AG09319 (cell line): ENCODE measurements around the gene SNX17.

Source experiments
- DNase-seq: peaks from one replicate; pipeline ENCODE4 v3.0.0-alpha.2; 2010; ENCODE audit warnings: low read depth; ENCODE audit errors: extremely low read depth
- TF ChIP-seq, protein P1 (sequence below): IDR thresholded peaks from 2 replicates; pipeline ENCODE4 v1.5.1; 2011; ENCODE audit warnings: low read depth, mild to moderate bottlenecking, inconsistent platforms, low read length, moderate library complexity

The SNX17 gene

DNA sequence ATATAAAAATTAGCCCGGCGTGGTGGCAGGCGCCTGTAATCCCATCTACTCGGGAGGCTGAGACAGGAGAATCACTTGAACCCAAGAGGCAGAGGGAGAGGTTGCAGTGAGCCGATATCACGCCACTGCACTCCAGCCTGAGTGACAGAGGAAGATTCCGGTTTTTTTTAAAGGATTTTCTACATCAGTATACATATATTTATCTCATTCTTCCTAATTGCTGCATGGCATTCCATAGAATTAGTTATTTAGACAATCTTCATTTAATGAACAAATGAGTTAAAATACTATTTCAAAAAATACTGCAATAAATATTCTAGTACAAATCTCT, 15.9 kb upstream of the SNX17 start:
- TF ChIP-seq, protein P1, sequence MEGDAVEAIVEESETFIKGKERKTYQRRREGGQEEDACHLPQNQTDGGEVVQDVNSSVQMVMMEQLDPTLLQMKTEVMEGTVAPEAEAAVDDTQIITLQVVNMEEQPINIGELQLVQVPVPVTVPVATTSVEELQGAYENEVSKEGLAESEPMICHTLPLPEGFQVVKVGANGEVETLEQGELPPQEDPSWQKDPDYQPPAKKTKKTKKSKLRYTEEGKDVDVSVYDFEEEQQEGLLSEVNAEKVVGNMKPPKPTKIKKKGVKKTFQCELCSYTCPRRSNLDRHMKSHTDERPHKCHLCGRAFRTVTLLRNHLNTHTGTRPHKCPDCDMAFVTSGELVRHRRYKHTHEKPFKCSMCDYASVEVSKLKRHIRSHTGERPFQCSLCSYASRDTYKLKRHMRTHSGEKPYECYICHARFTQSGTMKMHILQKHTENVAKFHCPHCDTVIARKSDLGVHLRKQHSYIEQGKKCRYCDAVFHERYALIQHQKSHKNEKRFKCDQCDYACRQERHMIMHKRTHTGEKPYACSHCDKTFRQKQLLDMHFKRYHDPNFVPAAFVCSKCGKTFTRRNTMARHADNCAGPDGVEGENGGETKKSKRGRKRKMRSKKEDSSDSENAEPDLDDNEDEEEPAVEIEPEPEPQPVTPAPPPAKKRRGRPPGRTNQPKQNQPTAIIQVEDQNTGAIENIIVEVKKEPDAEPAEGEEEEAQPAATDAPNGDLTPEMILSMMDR, result no peak
- DNase-seq, result no peak

- TF ChIP-seq, protein P1, result no peak
- DNase-seq, result no peak
Observed at GRCh38 chr2:27356056-27356381, 14.4 kb upstream of the SNX17 start.

DNA sequence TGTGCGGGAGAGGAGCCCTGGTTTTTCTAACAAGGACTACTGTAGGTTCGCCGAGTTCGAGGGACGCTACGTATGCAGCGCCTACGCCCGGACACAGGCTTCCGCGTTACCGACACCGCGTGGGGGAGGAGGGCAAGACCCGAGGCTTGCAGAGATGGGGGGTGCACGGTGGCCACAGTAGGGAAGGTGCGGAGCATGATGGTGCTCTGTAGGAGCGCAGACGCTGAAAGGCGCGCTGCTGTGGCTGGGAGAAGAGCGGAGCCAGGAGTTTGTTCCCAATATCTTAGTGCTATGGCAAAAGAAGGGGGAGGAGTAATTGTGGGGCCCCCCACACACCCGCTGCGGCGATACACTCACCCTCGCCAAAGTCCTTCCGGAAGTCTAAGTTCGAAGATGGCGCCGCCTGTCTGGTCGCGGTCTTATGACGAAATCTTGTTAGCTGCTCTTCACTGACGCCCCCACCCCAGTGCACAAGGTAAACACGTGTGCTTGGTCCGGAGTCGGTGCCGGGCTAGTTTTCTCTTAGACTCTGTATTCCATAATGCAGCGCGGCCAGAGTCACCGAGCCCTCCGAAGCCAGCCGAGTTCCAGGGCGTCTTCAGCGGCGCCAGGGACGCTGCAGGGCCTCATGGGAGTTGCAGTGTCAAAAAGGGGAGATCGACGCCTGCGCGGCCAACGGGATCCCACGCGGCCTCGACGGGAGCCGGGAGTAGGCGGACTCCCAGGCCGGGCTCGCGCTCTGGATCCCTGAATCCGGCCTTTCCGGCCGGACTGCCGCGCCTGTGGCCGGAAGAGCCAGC, 13.8 kb upstream of the SNX17 start, which contains the start of gene GTF3C2:
Gene GTF3C2, minus strand, starts transcription at position 383 of the 800 bp plus-strand sequence. CDS start 13,210 bp downstream, outside the sequence.
- TF ChIP-seq, protein P1, result no peak
- DNase-seq, result peak; percentile 86

GRCh38 chr2:27362678-27363420, 7.6 kb upstream of the SNX17 start:
- TF ChIP-seq, protein P1, result no peak
- no peak for DNase-seq

GRCh38 chr2:27363933-27364332, 6.5 kb upstream of the SNX17 start:
- TF ChIP-seq, protein P1, result no peak
- DNase-seq, result no peak

- TF ChIP-seq, protein P1, result no peak
- no peak for DNase-seq
Observed at GRCh38 chr2:27369471-27370025, 868 bp upstream of the SNX17 start.

- TF ChIP-seq, protein P1, result no peak
- DNase-seq, result no peak
Observed at GRCh38 chr2:27370816-27371620, 602 bp downstream of the SNX17 start.
